ENCODE measurements around the gene ZNF716. TPM values are rescaled to one million over a fixed set of nuclear protein-coding genes. Genes with fewer than 3 reads are reported as not detected.

The ZNF716 gene
- total RNA-seq: not detected in 2 replicates
- polyA plus RNA-seq: not detected in 2 replicates
- not detected in 2 replicates for polyA plus RNA-seq (2011; cell fraction: cytosol; rRNA removed)
- not detected in 2 replicates for polyA plus RNA-seq (2011; cell fraction: nucleus; rRNA removed)
- polyA plus RNA-seq (2012): not detected in 2 replicates
- not detected in 2 replicates for polyA minus RNA-seq
- polyA minus RNA-seq (2011; cell fraction: cytosol; rRNA and poly(A)+ RNA removed): not detected
- polyA minus RNA-seq (2011; cell fraction: nucleus; rRNA and poly(A)+ RNA removed): not detected in 2 replicates
- not detected for Bru-seq, nascent RNA
- BruChase-seq, experiment 1, labeled RNA remaining after a 6-hour chase: not detected
- BruChase-seq, experiment 2, labeled RNA remaining after a 2-hour chase: not detected
- long read RNA-seq: 0 reads

DNA sequence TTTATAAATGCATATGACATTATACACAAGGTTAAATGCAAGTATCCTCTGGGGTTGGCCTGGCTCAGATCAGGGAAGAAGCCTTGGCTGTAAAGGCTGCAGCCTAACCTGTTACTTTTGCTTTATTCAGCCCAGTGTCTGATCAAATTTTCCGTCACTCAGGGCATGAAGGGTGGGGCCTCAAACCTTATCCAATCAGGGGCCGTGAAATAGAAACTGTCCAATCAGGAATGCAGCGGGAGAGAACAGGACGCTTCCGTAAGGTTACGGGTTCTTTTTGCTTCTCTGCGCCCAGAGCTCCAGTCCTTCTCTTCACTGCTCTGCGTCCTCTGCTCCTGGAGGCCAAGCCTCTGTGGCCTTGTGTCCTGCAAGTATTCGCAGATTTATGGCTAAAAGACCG, at the start of gene ZNF716:
Gene ZNF716, plus strand, starts transcription at position 274 of the 400 bp plus-strand sequence. Its CDS starts 112 bp downstream, at position 386.
- POLR2A ChIA-PET: no interaction called here
- intact Hi-C loops (cut with micrococcal nuclease): no loop called here

More for the DNA sequence above, at the start of gene ZNF716:
- CTCF ChIA-PET: no interaction called here
- dilution Hi-C loops (cut with MboI; ENCODE audit: extremely low pct_ligation_motif_present, low sequenced_read_pairs): no loop called here
- no peaks in the 10 kb centered on the region for H3K36me3 ChIP-seq (ENCODE audit: control insufficient read depth in 2 of 2, extremely low read depth in 1 of 2, insufficient read depth in 2 of 2, low read length in 2 of 2)
- H3K4me2 ChIP-seq (ENCODE audit: insufficient read depth, low read length): no peak within 1 kb of the TSS
- H4K20me1 ChIP-seq (replicated peaks; ENCODE audit: control insufficient read depth, extremely low read depth, insufficient read depth, low read length): no peaks in the 10 kb centered on the region
- H3K27me3 ChIP-seq (ENCODE audit: control insufficient read depth in 2 of 2, insufficient read depth in 2 of 2, low read length in 2 of 2): no peaks in the 10 kb centered on the region
- no peaks in the 10 kb centered on the region for H3K4me1 ChIP-seq (ENCODE audit: control insufficient read depth, extremely low read depth, insufficient read depth, low read length)
- H2AFZ ChIP-seq (ENCODE audit: low read depth, low read length): no peak within 1 kb of the TSS
- H3K9me1 ChIP-seq (replicated peaks; ENCODE audit: control insufficient read depth, extremely low read depth, insufficient read depth, low read length): no peaks in the 10 kb centered on the region
- TF ChIP-seq POLR2AphosphoS5 (IDR thresholded peaks at IDR 0.05; ENCODE audit: insufficient read depth, low read depth, low read length): no peak
- no peak for TF ChIP-seq GATA2 (IDR thresholded peaks at IDR 0.05; ENCODE audit: insufficient read depth, insufficient read length, low read depth, low read length)
- TF ChIP-seq JUN (IDR thresholded peaks at IDR 0.05; ENCODE audit: borderline replicate concordance, insufficient read depth, insufficient read length, low read depth): no peak
- no peak for TF ChIP-seq MYC (IDR thresholded peaks at IDR 0.05; ENCODE audit: low read depth, low read length)
- no peak for TF ChIP-seq CTCF (IDR thresholded peaks at IDR 0.05; ENCODE audit: extremely low read depth in 1 of 2, insufficient read depth in 1 of 2, low read depth in 1 of 2, low read length in 2 of 2)
- no peak for TF ChIP-seq POLR2A (IDR thresholded peaks at IDR 0.05; ENCODE audit: low read depth, low read length)
- TF ChIP-seq, protein P1, sequence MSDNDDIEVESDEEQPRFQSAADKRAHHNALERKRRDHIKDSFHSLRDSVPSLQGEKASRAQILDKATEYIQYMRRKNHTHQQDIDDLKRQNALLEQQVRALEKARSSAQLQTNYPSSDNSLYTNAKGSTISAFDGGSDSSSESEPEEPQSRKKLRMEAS (IDR thresholded peaks at IDR 0.05; ENCODE audit: insufficient read depth, insufficient read length): no peak
- no peak for TF ChIP-seq EZH2 (IDR thresholded peaks at IDR 0.05; ENCODE audit: borderline replicate concordance, low read depth, low read length, severe bottlenecking)
- no peak for TF ChIP-seq FOS (IDR thresholded peaks at IDR 0.05; ENCODE audit: borderline replicate concordance, insufficient read depth, low read length)
- no peak for DNase-seq (ENCODE audit: low read depth, low spot score)
- BruUV-seq (replicated peaks): no TSS peak
- H3K4me3 ChIP-seq (replicated peaks in 1 of 3; ENCODE audit: insufficient read depth in 1 of 3, low read depth in 1 of 3, low read length in 3 of 3): no peak within 1 kb of the TSS
- FAIRE-seq: no peak
- H3K79me2 ChIP-seq (ENCODE audit: control insufficient read depth, insufficient read depth, low read length): no peaks in the 10 kb centered on the region
- no peak within 1 kb of the TSS for H3K27ac ChIP-seq (ENCODE audit: insufficient read depth, low read depth, low read length)
- peaks cover 2% of the 10 kb centered on the region for H3K9me3 ChIP-seq (replicated peaks; ENCODE audit: control insufficient read depth, insufficient read depth, low read length)
- H3K9ac ChIP-seq (replicated peaks; ENCODE audit: extremely low read depth, insufficient read depth, low read length): no peak within 1 kb of the TSS

Measured in endothelial cell of umbilical vein (primary cell).